CD4-positive, alpha-beta T cell treated with Interleukin-17A for 1 hour (primary cell): Measurements from ENCODE around the gene RACK1.
A peak's percentile ranks its signal among the peaks of the same experiment; 100 is the strongest.
"Not testable (repeated sequence)": the region's sequence is repeated elsewhere in the genome, so short reads cannot be mapped to it uniquely, and the experiment has no call there.

Source experiments
- DNase-seq: peaks from one replicate; pipeline ENCODE4 v3.0.0-alpha.2; 2020

The RACK1 gene

DNA sequence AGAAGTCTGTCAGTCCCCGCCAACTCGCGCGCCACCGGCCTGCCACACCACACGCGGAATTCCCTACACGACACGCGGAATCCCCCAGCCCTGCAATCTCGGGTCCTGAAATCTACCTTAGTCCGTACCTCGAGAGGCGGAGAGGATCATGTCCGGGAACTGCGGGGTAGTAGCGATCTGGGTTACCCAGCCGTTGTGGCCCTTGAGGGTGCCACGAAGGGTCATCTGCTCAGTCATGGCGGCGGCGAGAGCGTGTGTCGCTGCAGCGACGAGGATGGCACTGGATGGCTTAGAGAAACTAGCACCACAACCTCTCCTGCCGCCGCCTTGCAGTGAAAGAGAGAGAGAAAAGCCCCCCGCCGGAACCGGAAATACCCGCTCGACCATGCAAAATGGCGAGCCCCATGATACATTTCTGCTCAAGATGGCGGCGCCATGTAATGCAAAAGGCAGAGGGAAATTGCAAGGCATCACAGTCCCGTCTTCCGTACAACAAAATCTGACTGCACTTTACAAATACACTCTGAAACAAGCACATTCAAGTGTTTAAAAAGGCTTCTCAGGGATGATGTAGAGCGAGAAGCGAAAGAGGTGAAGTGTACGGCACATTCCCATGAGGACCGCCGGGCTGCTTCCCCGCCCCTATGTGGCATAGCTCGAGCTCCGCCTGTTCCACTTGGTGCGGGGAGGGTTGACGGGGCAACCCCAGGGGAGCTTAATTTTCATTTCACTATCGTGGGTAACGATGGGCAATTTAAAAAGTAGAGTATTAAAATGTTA, at the start of gene RACK1:
TSS of gene RACK1 (minus strand) at position 343 of the 780 bp plus-strand sequence. CDS start at position 237, 106 bp downstream.
- peak; percentile 91 for DNase-seq

- DNase-seq: not testable (repeated sequence)
These were observed 43.6 kb upstream of the RACK1 start for GRCh38 chr5:181287331-181287730.

DNA sequence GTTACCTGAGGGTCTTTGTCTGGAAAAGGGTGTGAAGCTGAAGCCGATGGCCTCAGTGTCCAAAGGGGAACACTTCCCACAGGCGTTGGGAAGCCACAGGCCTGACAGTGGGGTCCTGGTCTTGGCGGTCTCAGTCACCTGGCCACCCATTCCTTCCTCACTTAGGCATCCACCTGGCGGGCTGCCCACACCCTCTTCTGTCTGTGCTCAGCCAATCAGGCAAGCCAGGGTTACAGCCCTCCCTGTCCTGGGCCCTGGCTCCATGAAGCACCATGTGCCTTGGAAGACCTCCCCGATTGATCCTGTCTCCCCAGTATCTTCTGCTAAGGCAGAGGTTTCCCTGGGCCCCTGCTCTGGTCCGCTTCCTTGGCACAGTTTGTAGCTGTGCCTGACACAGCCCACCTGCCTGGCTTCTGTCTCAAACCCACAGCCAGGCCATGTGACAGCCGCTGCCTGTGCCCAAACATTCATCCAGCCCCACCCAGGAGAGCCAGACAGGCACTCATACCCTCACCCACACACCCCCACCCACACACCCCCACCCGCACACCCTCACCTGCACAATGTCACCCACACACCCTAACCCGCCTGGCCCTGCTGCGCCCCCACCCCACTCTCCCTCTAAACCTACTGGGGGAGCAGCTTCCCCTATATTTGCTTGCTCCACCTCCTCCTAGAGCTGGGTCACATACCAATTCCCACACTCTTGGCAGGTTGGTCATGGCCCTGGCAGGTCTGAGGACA, 42.4 kb upstream of the RACK1 start:
- DNase-seq: not testable (repeated sequence)

DNA sequence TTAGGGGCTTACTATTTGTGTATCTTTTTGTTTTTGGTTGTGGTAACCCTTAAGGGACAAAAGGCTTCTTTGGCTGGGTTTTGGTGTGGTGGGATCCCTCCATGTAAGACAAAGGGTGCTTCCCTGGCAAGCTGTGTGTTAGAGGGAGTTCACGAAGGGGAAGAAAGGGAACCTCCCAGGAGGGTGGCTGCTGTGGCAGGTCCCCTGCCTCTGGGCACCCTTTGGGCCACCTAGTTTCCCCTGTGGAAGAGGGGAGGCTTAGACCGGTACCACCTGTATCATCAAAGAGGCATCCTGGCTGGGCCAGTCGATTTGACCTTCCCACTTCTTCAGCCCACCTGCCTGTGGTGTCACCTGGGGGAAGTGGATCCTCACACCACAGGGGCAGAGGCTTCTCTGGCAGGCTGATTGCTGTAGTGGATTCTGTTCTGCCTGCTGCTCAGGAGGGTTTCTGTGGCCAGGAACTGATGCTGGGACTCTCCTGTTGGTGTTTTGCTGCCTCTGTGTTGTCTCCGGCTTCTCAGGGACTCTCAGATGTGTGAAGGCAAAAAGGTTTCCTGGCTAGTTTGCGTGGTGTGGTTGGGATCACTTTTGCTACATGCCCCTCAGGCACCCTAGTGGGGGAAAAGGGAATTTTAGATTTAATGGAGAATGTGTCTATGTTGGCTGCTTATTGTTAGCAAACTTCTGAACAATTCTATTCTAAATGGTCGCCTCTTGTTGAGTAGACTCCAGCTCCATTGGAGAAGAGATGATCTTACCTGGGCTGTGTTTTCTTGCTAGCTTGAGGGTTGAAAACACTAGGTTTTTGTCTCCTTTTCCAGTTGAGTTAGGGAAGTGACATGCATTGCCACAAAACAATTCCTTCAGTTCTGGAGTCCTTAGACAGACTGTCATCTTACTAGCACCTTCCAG, 40.4 kb upstream of the RACK1 start:
- not testable (repeated sequence) for DNase-seq

GRCh38 chr5:181283347-181283746, 39.6 kb upstream of the RACK1 start:
- DNase-seq: no peak

DNA sequence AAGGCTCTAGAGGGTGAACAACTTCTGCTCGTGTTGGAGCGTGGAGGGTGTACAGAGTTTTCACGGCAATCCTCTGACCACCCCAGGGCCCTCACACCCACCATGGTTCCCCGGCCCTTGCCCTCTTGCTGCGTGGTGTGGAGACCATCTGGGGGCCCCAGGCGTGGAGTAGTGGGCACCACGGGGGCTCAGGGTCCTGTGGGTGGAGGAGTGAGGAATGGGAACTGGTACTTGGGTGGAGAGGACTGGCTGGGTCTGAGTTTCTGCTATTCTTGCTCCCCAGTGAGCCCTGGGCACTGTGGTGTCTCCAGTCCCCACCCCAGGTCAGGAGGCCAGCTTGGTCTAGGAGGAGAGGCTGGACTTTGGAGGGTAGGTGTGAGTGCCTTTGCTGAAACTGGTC, 39.2 kb upstream of the RACK1 start:
- no peak for DNase-seq

- DNase-seq: not testable (repeated sequence)
These were observed 38.7 kb upstream of the RACK1 start for GRCh38 chr5:181282415-181282814.

DNA sequence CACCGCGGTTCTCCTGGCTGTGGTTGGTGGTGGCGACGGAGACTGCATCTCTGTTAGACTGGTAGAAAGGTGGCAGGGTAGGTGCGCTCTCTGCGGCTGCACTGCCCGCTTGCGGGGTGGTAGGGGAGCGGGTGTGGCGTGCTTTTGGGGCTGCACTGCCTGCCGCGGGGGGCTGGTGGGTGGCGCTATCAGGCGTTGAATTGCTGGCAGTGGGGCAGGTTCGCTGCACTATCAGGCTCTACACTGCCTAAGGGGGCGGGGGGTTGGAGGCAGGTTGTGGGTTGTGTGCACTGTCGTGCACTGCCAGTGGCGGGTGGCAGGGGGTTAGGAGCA, 38.2 kb upstream of the RACK1 start:
- DNase-seq: no peak

DNA sequence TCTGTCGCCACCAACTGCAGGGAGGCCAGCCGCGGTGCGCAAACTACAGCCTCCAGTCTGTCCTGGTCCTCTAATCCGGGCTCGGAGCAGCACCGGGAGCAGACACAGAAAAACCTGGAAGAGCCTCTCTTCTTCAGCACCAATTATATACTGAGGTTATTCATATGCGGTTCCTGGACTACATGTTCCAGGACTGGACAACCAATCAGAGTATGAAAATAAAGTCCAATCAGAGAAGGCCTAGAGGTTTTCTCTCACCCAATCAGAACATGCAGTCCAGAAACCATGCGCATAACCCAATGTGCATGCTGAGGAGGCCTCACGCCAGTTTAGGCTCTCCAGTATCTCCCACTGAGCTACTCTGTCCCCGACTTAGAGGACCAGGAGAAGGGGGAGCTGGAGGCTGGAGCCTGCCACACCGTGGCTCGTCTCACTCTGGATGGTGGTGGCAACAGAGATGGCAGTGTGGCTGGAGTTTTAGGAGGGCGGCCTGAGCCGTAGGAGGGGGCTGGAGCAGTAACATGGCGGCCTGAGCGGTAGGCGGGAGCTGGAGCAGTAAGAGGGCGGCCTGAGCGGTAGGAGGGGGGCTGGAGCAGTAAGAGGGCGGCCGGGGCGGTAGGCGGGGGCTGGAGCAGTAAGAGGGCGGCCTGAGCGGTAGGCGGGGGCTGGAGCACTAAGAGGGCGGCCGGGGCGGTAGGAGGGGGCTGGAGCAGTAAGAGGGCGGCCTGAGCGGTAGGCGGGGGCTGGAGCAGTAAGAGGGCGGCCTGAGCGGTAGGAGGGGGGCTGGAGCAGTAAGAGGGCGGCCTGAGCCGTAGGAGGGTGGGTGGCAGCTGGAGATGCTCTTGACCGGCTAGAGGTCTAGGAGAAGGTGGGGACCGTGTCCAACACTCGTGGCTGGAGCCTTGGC, 37.6 kb upstream of the RACK1 start:
- no peak for DNase-seq

GRCh38 chr5:181280251-181280762, 36.6 kb upstream of the RACK1 start:
- no peak for DNase-seq

DNA sequence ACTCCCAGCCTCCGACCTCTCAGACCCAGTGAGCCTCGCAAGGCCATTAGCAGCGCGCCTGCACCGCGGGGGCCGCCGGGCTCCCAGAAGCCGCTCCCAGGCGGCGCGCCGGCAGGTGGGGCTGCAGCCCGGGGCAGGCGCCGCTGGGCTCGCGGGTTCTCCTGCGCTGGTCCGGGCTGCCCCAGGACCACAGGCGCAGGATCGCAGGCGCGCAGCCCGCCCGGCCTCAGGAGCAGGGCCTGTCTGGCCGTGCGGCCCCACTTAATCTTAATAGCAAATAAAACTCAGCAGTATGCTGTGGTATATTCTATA, 29.7 kb upstream of the RACK1 start:
- DNase-seq: not testable (repeated sequence)

GRCh38 chr5:181271081-181271480, 27.4 kb upstream of the RACK1 start:
- no peak for DNase-seq

- not testable (repeated sequence) for DNase-seq
These were observed 24.2 kb upstream of the RACK1 start for GRCh38 chr5:181267907-181268306.

DNA sequence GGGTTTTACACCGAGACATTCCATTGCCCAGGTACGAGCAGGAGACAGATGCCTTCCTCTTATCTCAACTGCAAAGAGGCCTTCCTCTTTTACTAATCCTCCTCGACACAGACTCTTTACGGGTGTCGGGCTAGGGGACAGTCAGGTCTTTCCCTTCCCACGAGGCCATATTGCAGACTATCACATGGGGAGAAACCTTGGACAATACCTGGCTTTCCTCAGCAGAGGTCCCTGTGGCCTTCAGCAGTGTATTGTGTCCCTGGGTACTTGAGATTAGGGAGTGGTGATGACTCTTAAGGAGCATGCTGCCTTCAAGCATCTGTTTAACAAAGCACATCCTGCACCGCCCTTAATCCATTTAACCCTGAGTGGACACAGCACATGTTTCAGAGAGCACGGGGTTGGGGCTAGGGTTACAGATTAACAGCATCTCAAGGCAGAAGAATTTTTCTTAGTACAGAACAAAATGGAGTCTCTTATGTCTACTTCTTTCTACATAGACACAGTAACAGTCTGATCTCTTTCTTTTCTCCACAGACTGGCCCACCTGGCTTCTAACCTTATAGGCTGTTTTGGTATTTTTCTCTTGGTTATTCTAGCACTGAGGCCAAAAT, 23.7 kb upstream of the RACK1 start:
- not testable (repeated sequence) for DNase-seq

GRCh38 chr5:181265092-181265671, 21.5 kb upstream of the RACK1 start:
- no peak for DNase-seq

DNA sequence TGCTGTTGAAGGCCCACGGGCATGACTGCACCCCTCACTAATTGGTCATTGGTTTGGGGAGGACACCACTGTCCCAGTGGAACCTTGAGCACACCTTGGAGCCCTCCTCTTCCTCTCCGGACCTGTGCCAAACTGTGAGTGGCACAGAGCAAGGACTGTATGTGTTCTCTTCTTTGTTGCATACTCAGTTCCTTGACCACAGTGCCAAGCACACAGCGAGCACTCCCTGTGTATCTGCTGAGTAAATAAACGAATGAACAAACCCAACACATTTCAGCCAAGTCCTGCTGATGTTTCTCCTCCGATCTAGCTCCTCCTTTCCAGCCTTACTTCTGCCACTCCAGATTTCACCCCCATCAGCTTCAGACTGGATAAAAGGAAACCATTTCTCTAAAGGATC, 19.9 kb upstream of the RACK1 start:
- no peak for DNase-seq

DNA sequence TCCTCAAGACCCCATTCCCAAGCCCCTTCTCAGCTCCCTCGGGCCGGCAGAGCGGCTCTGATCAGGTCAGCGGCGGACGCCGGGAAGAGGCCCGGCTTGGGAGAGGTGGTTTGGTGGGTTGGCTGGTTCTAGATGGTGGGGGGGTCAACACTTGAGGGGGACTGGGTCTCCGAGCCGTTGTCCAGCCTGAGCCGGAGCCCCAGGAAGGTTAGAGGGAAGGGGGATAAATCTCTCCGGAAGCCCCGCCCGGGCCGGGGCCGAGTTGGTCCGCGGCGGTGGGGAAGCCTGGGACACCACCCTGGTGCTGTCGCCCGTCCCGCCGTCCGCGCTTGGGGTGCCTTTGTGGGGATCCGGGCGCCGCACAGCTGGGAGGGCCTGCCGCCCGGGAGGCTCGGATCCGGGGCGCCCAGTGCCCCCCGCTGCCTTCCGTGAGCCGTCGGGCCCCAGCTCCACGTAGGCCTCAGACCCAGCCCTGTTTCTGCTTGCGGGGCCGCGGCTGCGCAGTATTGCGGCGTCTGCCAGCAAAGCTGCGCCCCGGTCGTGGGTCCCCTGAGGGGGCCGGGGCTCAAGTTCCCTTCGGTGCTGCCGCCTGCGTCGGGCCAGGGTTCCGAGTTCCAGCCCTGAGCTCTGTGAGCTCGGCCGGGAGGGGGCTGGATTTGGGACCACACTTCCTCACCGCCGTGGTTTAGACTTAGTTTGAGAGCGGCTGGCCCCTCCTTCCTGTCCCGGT, 17.8 kb upstream of the RACK1 start:
- peak; percentile 85 for DNase-seq

- DNase-seq: peak; percentile 94
These were observed 17.1 kb upstream of the RACK1 start, which contains the start of gene TRIM52 for GRCh38 chr5:181260720-181261319. Gene TRIM52 (minus strand): TSS chr5:181261143. CDS start chr5:181260813, 330 bp downstream.

DNA sequence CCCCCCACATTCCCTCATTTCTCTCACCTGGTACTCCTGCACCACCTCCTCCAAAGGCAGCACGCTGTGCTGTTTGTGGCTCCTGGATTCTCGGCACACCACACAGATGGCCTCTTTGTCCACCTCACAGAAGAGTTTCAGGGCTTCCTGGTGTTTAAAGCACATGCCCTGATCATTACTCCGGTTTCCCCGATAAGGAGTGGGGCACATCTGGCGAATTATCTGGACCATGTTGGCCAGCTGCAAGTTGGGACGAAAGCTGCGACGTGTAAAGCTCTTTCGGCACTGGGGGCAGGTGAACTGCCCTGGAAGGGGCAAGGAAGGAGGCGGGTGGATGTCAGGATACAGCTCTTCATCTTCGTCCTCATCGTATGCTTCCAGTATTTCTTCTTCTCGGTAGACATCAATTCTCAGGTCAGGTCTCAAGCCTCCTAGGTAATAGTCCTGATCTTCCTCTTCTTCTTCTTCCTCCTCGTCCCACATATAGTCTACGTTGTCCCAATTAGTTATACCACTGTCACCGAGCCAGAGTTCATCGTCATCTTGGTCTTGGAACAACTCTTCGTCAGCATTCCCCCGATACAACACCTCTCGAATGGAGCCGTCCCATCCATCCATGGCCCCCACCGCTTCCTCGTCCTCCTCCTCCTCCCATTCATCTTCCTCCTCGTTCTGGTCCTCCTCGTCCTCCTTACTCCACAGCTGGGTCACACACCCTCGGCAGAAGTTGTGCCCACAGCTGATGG, 16.4 kb upstream of the RACK1 start:
- DNase-seq: no peak
